Medulla oblongata (tissue), 1 donor: ENCODE results near the gene EXT2.
A peak's percentile ranks its signal among the peaks of the same experiment; 100 is the strongest.

Experiments
- DNase-seq: peaks from one replicate; pipeline ENCODE4 v3.0.0-alpha.2; 2015; ENCODE audit errors: extremely low spot score

EXT2 gene

GRCh38 chr11:44085330-44085729 is 10.1 kb upstream of the EXT2 start:
- DNase-seq: no peak

DNA sequence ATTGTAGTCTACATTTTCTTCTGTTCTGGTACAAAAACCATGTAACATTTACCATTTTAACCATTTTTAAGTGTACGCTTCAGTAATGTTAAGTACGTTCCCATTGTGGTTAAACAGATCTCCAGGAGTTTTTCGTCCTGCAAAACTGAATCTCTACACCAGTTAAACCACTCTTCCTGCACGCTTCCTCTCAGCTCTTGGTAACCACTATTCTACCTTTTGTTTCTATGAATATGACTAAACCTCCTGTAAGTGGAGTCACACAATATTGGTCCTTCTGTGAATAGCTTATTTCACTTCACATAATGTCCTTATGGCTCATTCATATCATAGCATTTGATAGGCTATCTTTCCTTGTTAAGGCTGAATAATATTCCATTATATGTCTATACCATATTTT is 7.1 kb upstream of the EXT2 start:
- no peak for DNase-seq

DNA sequence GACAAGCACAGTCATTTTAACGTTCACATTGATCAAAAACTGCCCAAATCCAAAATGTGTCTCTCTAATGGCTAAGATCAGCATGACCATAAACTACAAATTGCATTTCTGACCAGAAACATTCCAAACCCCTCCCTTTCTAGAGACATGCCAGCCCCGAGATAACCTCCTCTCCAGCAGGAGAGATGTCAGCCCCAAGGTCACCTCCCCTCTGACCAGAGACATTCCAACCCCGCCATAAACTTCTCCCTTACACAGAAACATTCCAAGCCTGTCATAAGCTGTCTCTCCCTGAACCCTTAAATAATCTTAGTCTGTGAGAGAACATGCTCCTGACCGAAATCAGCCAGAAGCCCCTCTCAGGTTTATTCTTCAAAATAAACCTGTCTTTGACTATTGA is 6.6 kb upstream of the EXT2 start:
- DNase-seq: no peak

GRCh38 chr11:44090539-44090938 is 4.9 kb upstream of the EXT2 start:
- DNase-seq: no peak

GRCh38 chr11:44094260-44094868 is 1.1 kb upstream of the EXT2 start:
- peak; percentile 97 for DNase-seq

GRCh38 chr11:44096360-44097185 is 1.1 kb downstream of the EXT2 start:
- no peak for DNase-seq

GRCh38 chr11:44097821-44098220 is 2.3 kb downstream of the EXT2 start:
- no peak for DNase-seq

DNA sequence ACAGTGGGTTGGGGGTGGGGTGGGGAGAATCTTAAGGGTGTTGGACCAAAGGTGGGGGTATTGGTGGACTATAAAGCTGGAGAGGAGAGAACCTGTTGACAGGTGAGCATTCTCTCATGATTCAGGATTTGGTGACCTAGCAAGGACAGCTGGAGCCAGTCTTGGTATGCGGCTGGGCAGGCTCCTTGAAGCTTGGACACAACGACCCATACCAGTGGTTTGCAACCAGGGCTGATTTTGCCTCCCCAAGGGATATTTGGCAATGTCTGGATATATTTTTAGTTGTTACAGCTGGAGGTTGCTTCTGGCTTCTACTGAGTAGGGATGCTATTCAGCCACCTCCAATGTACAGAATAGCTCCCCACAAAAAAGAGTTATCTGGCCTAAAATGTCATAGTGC is 5.6 kb downstream of the EXT2 start:
- DNase-seq: no peak

DNA sequence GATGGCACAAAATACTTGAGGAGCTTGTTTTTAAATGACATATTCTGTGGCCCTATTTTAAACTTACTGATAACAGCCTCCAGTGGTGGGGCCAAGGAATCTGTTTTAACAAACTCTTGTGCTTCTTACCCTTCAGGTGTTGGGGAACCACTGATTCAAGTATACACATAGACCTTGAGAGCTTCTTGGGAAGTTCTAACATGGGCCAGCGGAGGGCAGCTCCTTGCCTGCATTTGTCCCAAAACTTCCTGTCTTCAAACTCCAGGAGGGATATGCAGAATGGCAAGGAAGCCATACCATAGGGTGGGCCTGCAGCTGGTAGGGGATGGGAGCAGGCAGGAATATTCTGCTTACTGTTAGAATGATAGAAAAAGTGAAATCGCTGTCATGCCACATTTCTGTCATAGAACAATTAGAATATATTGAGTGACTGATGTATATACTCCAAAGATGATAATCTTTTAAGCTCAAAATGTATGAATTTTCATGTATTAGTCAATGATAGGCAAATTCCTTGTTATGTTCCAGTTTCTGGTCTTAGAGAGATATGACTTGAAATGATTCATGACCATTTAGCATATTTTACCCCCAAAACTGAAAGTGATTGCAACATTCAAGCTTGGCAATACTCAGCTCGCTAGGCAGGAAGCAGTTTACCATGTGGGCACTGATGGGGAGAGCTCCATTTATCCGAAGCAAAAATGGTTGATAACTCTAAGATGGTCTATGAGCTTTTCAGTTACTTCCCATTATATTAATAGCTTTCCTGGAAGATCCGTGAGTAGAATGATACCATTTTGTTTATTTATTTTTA is 9.2 kb downstream of the EXT2 start:
- no peak for DNase-seq

DNA sequence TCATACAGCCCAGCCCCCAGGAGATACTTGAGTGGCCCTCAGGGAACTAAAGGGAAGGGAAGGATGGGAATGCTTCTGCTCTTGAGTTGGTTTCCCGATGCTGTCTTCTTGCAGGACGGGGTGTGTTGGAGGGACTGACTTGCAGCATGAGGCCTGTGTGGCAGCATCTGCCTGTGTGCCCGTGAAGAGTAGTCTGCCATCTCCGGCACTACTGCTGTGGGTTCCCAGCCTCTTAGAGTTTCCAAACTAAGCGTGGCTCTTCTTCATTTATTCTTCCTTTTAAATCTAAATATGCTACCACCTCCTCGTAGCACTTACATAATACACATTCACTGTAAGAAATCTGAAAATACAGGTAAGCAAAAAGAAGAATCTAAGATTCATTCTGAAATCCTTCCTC is 12.8 kb downstream of the EXT2 start:
- DNase-seq: no peak

- DNase-seq: peak; percentile 68
Observed at GRCh38 chr11:44110231-44110679, 14.8 kb downstream of the EXT2 start.

GRCh38 chr11:44112091-44112821 is 16.8 kb downstream of the EXT2 start:
- DNase-seq: no peak

DNA sequence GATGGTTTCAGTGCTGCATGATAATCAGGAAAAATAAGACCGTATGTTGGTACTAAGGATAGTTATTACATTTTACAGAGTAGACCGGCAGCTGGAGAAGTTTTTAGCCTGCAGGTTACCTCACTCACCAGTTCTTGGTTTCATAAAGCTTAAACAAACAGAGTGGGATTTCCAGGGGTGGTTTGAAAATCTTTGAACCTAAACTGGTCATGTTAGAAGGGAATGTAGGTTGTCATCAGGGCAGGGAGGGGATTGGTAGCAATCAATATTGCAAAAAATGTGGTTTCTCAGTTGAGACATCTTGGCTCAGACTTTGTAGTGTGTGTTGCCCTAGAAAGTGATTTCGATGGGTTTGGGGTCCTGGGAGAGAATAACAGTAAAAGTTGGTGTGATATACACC is 17.5 kb downstream of the EXT2 start:
- no peak for DNase-seq

GRCh38 chr11:44113572-44113971 is 18.1 kb downstream of the EXT2 start:
- no peak for DNase-seq

DNA sequence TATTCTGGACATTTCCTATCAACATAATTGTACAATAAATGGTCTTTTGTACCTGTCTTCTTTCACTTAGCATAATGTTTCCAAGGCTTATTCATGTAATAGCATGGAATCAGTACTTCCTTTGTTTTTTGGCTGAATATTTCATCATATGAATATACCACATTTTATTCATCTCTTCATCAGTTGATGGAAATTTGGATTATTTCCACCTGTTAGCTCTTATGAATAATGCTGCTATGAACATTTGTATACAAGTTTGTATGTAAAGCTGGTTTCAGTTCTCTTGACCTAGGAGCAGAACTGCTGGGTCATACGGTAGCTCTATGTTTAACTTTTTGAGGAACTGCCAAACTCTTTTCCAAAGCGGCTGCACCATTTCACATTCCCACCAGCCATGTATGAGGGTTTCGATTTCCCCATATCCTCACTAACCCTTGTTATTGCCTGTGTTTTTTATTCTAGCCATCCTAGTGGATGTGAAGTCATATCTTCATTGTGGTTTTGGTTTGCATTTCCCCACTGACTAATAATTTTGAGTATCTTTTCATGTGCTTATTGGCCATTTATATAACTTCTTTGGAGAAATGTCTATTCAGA is 20.9 kb downstream of the EXT2 start:
- peak; percentile 48 for DNase-seq

- DNase-seq: no peak
Observed at GRCh38 chr11:44120169-44120568, 24.7 kb downstream of the EXT2 start.

GRCh38 chr11:44125598-44125997 is 30.1 kb downstream of the EXT2 start:
- no peak for DNase-seq

DNA sequence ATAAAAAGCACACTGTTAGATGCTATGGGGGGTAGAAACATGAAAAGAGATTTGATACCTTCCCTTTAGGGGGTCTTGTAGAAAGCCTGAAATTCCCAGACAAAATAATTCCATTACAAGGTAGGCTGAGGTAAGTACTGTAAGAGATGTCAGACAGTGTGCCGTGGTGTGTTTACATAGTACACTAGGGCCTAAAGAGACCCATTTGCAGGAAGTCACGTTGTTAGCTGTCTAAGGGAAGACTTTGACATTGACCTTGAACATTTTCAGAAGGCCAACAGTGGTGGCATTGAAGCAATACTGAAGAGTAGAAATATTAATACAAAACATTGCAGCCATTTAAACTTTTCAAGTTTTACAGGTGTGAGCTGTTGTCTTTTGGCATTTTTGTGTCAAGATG is 30.8 kb downstream of the EXT2 start:
- DNase-seq: no peak

GRCh38 chr11:44127130-44127529 is 31.7 kb downstream of the EXT2 start:
- no peak for DNase-seq

- no peak for DNase-seq
Observed at GRCh38 chr11:44128729-44129128, 33.3 kb downstream of the EXT2 start.

GRCh38 chr11:44130751-44131150 is 35.3 kb downstream of the EXT2 start:
- DNase-seq: no peak
